HG02759 (cell line): Measurements from ENCODE around the gene OPTN.
A peak's percentile ranks its signal among the peaks of the same experiment; 100 is the strongest.

Experiments used
- ATAC-seq: cut with Tn5 transposase; IDR thresholded peaks from one replicate; pipeline ENCODE4 v1.9.1; 2021; ENCODE audit warnings: mild to moderate bottlenecking, moderate library complexity; ENCODE audit not compliant: unreplicated experiment

Gene OPTN

DNA sequence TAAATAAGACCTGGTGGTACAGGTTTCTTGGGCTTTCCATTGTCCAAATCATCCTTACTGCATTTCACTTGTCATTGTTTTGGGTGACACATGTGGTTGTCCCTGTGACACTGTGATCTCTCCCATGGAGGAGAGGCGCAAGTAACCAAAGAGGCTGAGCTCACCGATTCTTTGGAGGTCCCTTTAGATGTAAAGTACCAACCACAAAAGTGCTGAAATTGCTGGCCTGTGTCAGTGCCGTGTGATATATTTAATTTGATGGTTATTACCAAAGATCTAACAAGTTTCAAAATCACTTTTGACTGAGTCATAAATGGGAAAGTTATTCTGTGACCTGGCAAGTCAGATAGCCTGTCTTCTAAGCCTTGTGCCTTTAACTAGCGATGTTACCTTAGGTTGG lies 80.8 kb downstream of the OPTN start:
- peak; percentile 58 for ATAC-seq

DNA sequence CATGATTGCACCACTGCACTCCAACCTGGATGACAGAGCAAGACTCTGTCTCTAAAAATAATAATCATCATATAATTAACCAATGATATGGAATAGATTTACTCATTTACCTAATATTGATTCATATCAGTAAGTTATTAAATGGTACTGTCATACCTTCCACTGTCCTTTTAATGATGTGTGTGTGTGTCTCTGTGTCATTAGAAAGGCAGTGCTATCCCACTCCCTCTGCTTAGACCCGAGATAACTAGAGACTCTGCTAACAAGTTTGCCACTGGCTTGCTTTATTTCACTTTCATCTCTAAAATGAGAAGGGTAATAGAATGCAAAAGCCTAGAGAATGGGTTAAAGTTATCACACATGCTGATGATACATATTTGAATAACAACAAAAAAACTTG lies 82.5 kb downstream of the OPTN start:
- ATAC-seq, result no peak

DNA sequence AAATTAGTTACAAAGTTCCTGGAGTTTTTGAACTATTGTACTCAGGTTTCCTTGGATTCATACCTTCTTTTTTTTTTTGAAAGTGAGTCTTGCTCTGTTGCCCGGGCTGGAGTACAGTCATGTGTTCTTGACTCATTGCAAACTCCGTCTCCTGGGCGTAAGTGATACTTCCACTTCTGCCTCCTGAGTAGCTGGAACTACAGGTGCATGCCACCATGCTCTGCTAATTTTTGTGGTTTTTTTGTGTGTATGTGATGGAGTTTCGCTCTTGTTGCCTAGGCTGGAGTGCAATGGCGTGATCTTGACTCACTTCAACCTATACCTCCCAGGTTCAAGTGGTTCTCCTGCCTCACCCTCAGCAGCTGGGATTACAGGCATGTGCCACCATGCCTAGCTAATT lies 83.7 kb downstream of the OPTN start:
- peak; percentile 68 for ATAC-seq

DNA sequence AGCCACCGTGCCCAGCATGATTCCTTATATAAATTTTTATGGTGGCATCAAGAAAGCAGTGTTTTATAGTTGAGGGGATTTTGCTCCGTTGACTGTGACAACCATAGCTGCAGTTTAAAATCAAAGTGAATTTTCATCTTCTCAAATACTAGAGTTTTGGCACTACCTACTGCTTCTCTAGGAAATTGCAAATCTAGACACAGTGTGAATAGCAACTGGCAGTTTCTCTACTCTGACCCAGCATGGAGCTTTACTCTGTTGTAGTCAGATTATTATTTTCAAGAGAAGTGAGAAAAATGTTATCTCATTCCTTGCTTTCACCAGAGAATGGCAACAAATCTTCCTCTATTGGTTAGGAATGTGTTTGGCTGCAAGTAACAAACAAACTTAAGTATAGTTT lies 84.3 kb downstream of the OPTN start:
- no peak for ATAC-seq

DNA sequence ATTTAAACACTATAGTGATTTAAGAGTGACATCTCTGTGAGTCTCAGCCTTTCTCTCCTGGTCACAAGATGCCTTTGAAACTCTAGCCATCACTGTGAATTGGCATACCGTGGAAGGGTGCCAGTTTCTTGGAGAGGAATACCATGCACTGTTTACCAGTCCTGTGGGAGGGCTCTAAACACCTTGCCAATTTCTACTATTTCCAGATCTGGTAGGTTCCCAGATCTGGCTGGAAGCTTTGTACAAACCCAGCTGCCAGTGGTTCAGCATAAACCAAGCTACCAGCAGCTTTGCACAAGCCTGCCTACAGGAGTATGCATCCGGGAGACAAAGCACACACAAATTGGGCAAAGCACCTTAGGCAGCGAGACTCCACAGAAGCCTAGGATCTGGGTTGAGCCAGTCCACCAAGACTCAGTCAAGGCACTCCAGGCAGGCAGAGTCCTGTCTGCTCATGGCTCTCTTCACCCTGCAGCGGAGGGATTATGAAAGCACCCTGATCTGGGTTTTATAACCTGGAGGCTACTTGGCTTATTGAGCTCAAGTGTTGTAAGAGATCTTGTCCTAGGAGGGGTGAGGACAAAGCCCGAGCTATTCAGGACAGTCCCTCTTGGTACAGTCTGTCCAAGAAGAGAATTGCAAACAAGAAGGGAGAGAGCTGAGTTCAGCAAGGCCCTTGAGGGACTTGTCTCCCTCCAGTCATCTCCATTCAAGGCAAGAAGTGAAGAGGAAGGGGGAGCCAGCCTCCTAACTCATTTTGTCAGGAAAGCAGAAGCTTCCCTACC lies 85.0 kb downstream of the OPTN start:
- no peak for ATAC-seq

DNA sequence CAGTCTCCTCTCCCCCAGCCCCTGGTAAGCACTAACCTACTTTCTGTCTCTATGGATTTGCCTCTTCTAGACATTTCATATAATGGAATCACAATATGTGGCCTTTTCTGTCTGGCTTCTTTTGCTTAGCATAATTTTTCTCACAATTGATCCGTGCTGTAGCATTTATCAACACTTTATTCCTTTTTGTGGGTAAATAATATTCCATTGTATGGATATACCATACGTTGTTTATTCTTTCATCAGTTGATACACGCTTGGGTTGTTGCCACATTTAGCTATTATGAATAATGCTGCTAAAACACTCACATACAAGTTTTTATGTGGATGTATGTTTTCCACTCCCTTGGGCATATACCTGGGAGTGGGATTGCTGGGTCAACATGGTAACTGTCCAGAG lies 87.2 kb downstream of the OPTN start:
- no peak for ATAC-seq
